ENCODE results near the gene WHRN. TPM values are rescaled to one million over a fixed set of nuclear protein-coding genes. Genes with fewer than 3 reads are reported as not detected.

Gene WHRN
- total and polyA plus RNA-seq, 2 of the 8 experiments (the other 6 are each of a cell fraction or from before 2014, with no cell fraction given): 4.4 to 7.7 TPM

- Histone ChIP-seq H4K8ac (ENCODE audit: extremely low read depth, insufficient read depth, low read length) (no peak overlapping the region), H3K79me2 (ENCODE audit: control insufficient read depth in 1 of 2, insufficient read depth in 2 of 2, low read length in 2 of 2) (peaks cover 0 to 6% of the 10 kb centered on the region in 2 experiments; a peak in 1 of 4 replicates), H3K23me2 (ENCODE audit: low read depth, low read length) (peaks cover 6% of the 10 kb centered on the region; the same call in 1 of the 2 replicates), H2BK120ac (replicated peaks; ENCODE audit: low read depth, low read length) (no peak overlapping the region), H4K91ac (replicated peaks; ENCODE audit: insufficient read length, low read length) (no peak overlapping the region), H2BK20ac (ENCODE audit: low read length) (no peak overlapping the region), H3K14ac (ENCODE audit: insufficient read length) (no peak overlapping the region), H3K27ac (ENCODE audit: low read depth, low read length) (no peak overlapping the region), H2BK15ac (ENCODE audit: low read length) (no peak overlapping the region), H3K4me1 (replicated peaks in 1 of 4; ENCODE audit: control insufficient read depth in 3 of 4, insufficient read depth in 4 of 4, low read length in 3 of 4) (peaks cover 6 to 20% (median 11%) of the 10 kb centered on the region in 4 experiments), H3K18ac (ENCODE audit: extremely low read depth, low read length) (peak overlapping the region; percentile 60), H3K27me3 (replicated peaks in 1 of 4; ENCODE audit: control insufficient read depth in 3 of 4, extremely low read depth in 1 of 4, insufficient read depth in 3 of 4, low read length in 3 of 4) (no peaks in the 10 kb centered on the region), H4K20me1 (replicated peaks in 1 of 2; ENCODE audit: control insufficient read depth in 1 of 2, insufficient read depth in 2 of 2, low read length in 2 of 2) (peaks cover 0 to 1% of the 10 kb centered on the region in 2 experiments), H3K4me2 (ENCODE audit: insufficient read depth in 1 of 2, low read depth in 2 of 2, low read length in 2 of 2) (peak overlapping the region in 1 of 2 experiments; percentile 71; a peak in 2 of 4 replicates), H2BK5ac (ENCODE audit: low read depth, low read length) (peak overlapping the region; percentile 81; the same call in 1 of the 2 replicates), H3K4ac (replicated peaks; ENCODE audit: insufficient read length, low read depth, low read length) (no peak overlapping the region), H3K56ac (replicated peaks; ENCODE audit: insufficient read length, low read depth, low read length) (no peak overlapping the region), H3K9ac (replicated peaks in 1 of 4; ENCODE audit: extremely low read depth in 1 of 4, low read depth in 3 of 4, low read length in 3 of 4) (no peak overlapping the region), H2AFZ (ENCODE audit: low read length) (no peak overlapping the region), H4K5ac (ENCODE audit: insufficient read length, low read depth, low read length) (no peak overlapping the region), H3K79me1 (ENCODE audit: low read depth, low read length) (no peaks in the 10 kb centered on the region), H3K36me3 (ENCODE audit: control insufficient read depth in 2 of 4, insufficient read depth in 4 of 4, low read length in 3 of 4) (peaks cover 0 to 9% (median 1%) of the 10 kb centered on the region in 4 experiments; a peak in 2 of 8 replicates), H2AK5ac (ENCODE audit: low read depth, low read length) (0 out of 2 replicates have a peak overlapping the region, but pooled peaks have one; percentile 60), H3K9me3 (ENCODE audit: insufficient read depth in 2 of 2, low read depth in 1 of 2, low read length in 1 of 2) (no peaks in the 10 kb centered on the region), H3K4me3 (ENCODE audit: extremely low read depth in 1 of 4, insufficient read depth in 2 of 4, low read depth in 3 of 4, low read length in 4 of 4) (no peak overlapping the region), H2BK12ac (ENCODE audit: low read depth, low read length) (peak overlapping the region; percentile 60; the same call in 1 of the 2 replicates), H3K23ac (ENCODE audit: insufficient read length) (no peak overlapping the region)
- FAIRE-seq: no peak
- POLR2A ChIA-PET (ENCODE audit: partially characterized antibody): interaction anchor here (0.8 to 5.5 kb wide), 7 partner anchors 9 to 55 kb away, joined by 3 to 38 read pairs (median 4); no protein-coding TSS in a partner anchor
- CTCF ChIA-PET (ENCODE audit: partially characterized antibody): interaction anchor here (0.8 to 1.8 kb wide), 6 partner anchors 9 to 260 kb away, joined by 3 to 6 read pairs (median 4); no protein-coding TSS in a partner anchor
- no peak for TF ChIP-seq E2F6 (IDR thresholded peaks at IDR 0.05)
- TF ChIP-seq POU5F1 (IDR thresholded peaks at IDR 0.05; ENCODE audit: low read depth, low read length): no peak
- TF ChIP-seq KDM1A (IDR thresholded peaks at IDR 0.05; ENCODE audit: borderline replicate concordance, low read length): peak; percentile 57
- TF ChIP-seq EZH2 (IDR thresholded peaks at IDR 0.05; ENCODE audit: low read depth, low read length, severe bottlenecking): no peak
- no peak for TF ChIP-seq SP4 (IDR thresholded peaks at IDR 0.05; ENCODE audit: low read length)
- no peak for TF ChIP-seq NANOG (IDR thresholded peaks at IDR 0.05; ENCODE audit: insufficient read depth, low read depth, low read length, poor library complexity, severe bottlenecking)
- no peak for TF ChIP-seq RXRA (IDR thresholded peaks at IDR 0.05; ENCODE audit: insufficient read depth, low read depth, low read length)
- no peak for DNase-seq (ENCODE audit: low read depth in 1 of 2, low spot score in 2 of 2)
- WGBS, 2 experiments (ENCODE audit: extremely low coverage in 1 of 2, insufficient coverage in 1 of 2, insufficient read length in 1 of 2, insufficient replicate concordance in 2 of 2, low coverage in 1 of 2, low lambda C conversion rate in 2 of 2, missing lambda C conversion rate in 1 of 2): 93% methylated on average over 7 of the region's 7 CpGs; no CpG with 5 or more reads in 1 of the 2 experiments
Observed at GRCh38 chr9:114394523-114395333, 110.5 kb downstream of the WHRN start.

Measured in H1 (cell line).